Psoas muscle (tissue), 8 donors: ENCODE measurements around the gene ARHGEF7. TPM values are rescaled to one million over a fixed set of nuclear protein-coding genes. Genes with fewer than 3 reads are reported as not detected.

ENCODE experiments used
- ATAC-seq, 4 donors: fragments of 200-7000 bp; cut with Tn5 transposase; one replicate each; pipeline ENCODE4 v1.9.1; 2020; ENCODE audit warnings: moderate library complexity in 3 of 4, mild to moderate bottlenecking in 2 of 4
- DNase-seq, 2 donors: peaks; one replicate each; pipeline ENCODE4 v3.0.0-alpha.2; 2020
- H3K27ac ChIP-seq: fragments of 200-600 bp; one replicate; pipeline ENCODE4 v1.8.0; 2022
- H3K27me3 ChIP-seq, 3 donors: fragments of 200-600 bp in 1 of 3; one replicate each; pipeline versions ENCODE4 v1.6.1 to v1.8.0; 2013 to 2022; ENCODE audit warnings: low read length in 2 of 3, mild to moderate bottlenecking in 2 of 3, moderate library complexity in 1 of 3; ENCODE audit not compliant: insufficient read depth in 3 of 3
- H3K36me3 ChIP-seq, 2 donors: fragments of 200-600 bp in 1 of 2; one replicate each; pipeline versions ENCODE4 v1.6.1 to v1.8.0; 2013 to 2022; ENCODE audit warnings: low read depth in 1 of 2, mild to moderate bottlenecking in 1 of 2, moderate library complexity in 1 of 2; ENCODE audit not compliant: insufficient read depth in 1 of 2
- H3K4me1 ChIP-seq: fragments of 200-600 bp; one replicate; pipeline ENCODE4 v1.8.0; 2022
- H3K4me3 ChIP-seq: fragments of 200-600 bp; one replicate; pipeline ENCODE4 v1.8.0; 2022; ENCODE audit warnings: mild to moderate bottlenecking
- H3K9me3 ChIP-seq: fragments of 200-600 bp; one replicate; pipeline ENCODE4 v1.8.0; 2022
- WGBS, 3 donors: extraction: QIAGEN DNeasy Blood & Tissue Kit; methylation state at CpG; one replicate each; pipeline versions ENCODE4 v1.1.6 to v1.1.7; 2013; 5-methylcytosine and 5-hydroxymethylcytosine counted together
- intact Hi-C, 2 donors: fragments of 100-400 bp; cut with DNase I; formaldehyde crosslinking; loops; one replicate each; pipeline versions ENCODE4 v1.11.0 to v1.14.2; 2022
- polyA plus RNA-seq, 3 donors: library from polyadenylated mRNA; stranded (reverse); fragments of 200-250 nt; gene quantifications; one replicate each; pipeline ENCODE4 v1.2.3, GENCODE V29; 2013
- total RNA-seq, 4 donors: library from RNA; stranded (reverse); fragmentation: NEBNext Ultra II Directional in 2 of 4; extraction: Animal tissue kit (Norgen Biotek cat#: 25700) in 2 of 4; gene quantifications; one replicate each; pipeline versions ENCODE4 v1.2.1 to v1.2.4, GENCODE V29; 2021 to 2023
- TF ChIP-seq, protein P1 (sequence below): fragments of 200-600 bp; IDR thresholded peaks from one replicate; pipeline ENCODE4 v1.8.0; 2022; ENCODE audit warnings: antibody characterized with exemption
- donor health status: healthy with polysubstance abuse.
- donor health status: DM: no; HTN: no; CAD: no; lungs with moderate emphysema.
- donor health status: Bipolar disorder and iron deficiency.
- donor health status: healthy.
- donor health status: DM: yes; HTN: yes; CAD: no.
- donor health status: DM: no; HTN: no; CAD: no.
- donor health status: DM: no; HTN: no; CAD: no.
- donor health status: DM: yes; HTN: yes; CAD: no.

Gene ARHGEF7
- total and polyA plus RNA-seq, 7 donors = 21.6 to 53.6 (median 46.8) TPM

DNA sequence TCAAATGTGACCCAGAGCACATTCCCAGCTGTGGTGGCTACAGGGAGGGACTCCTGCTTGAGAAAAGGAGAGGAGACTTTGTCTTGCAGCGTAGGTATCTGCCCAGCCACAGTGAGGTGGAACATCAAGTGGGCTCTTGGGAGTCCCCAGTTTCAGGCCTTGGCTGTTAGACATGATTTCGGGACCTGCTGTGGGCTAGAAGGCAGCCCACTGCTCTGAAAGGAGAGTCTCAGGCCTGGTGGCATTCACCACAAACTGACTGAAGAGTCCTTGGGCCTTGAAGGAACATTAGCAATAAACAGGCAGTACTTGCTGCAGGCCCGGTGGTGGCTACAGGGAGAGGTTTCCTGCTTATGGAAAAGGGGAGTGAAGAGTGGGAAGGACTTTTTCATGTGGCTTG lies 143.5 kb downstream of the ARHGEF7 start:
- no peaks in the 10 kb centered on the region for H3K9me3 ChIP-seq

DNA sequence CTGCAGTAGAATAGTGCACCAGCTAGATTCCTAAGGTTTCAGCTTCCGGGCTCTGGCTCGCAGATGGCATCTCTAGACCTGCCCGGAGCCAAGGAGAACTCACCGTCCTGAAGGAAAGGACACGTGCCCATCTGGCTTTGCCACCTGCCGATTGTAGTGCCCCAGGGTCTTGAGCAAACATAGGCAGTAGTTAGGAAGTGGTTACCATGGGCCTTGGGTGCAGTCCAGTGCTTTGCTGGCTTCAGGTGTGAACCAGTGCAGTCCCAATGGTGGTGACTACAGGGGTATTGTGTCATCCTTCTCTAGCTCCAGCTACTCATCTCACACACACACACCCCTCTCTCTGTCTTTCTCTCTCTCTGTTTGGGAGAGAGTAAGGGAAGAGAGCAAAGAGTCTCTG lies 143.9 kb downstream of the ARHGEF7 start:
- WGBS, 3 donors = 36 to 71% (median 45%) methylated on average over 6 of the region's 6 CpGs
- DNase-seq (no peak), ATAC-seq (peak in 3 of 4 donors; percentile 51 to 65 (median 62))
- H3K4me3 ChIP-seq = no peak overlapping the region
- intact Hi-C loops = no loop called here
- peaks cover 3 to 27% of the 10 kb centered on the region in 2 donors for H3K36me3 ChIP-seq
- H3K27ac ChIP-seq = no peak overlapping the region
- H3K27me3 ChIP-seq = no peaks in the 10 kb centered on the region
- peaks cover 19% of the 10 kb centered on the region for H3K4me1 ChIP-seq
- H3K9me3 ChIP-seq = no peaks in the 10 kb centered on the region
- TF ChIP-seq, protein P1, sequence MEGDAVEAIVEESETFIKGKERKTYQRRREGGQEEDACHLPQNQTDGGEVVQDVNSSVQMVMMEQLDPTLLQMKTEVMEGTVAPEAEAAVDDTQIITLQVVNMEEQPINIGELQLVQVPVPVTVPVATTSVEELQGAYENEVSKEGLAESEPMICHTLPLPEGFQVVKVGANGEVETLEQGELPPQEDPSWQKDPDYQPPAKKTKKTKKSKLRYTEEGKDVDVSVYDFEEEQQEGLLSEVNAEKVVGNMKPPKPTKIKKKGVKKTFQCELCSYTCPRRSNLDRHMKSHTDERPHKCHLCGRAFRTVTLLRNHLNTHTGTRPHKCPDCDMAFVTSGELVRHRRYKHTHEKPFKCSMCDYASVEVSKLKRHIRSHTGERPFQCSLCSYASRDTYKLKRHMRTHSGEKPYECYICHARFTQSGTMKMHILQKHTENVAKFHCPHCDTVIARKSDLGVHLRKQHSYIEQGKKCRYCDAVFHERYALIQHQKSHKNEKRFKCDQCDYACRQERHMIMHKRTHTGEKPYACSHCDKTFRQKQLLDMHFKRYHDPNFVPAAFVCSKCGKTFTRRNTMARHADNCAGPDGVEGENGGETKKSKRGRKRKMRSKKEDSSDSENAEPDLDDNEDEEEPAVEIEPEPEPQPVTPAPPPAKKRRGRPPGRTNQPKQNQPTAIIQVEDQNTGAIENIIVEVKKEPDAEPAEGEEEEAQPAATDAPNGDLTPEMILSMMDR = no peak

More for the DNA sequence above, 143.5 kb downstream of the ARHGEF7 start:
- no peak for DNase-seq
- 93 to 97% (median 94%) methylated on average over 3 of the region's 3 CpGs for whole genome bisulfite sequencing, 3 donors
- TF ChIP-seq, protein P1 = no peak
- peaks cover 23% of the 10 kb centered on the region for H3K4me1 ChIP-seq
- no peak overlapping the region for H3K27ac ChIP-seq
- no peak overlapping the region for H3K4me3 ChIP-seq
- H3K36me3 ChIP-seq = peaks cover 3 to 31% of the 10 kb centered on the region in 2 donors
- ATAC-seq = no peak
- H3K27me3 ChIP-seq = no peaks in the 10 kb centered on the region
- intact Hi-C loops = no loop called here

DNA sequence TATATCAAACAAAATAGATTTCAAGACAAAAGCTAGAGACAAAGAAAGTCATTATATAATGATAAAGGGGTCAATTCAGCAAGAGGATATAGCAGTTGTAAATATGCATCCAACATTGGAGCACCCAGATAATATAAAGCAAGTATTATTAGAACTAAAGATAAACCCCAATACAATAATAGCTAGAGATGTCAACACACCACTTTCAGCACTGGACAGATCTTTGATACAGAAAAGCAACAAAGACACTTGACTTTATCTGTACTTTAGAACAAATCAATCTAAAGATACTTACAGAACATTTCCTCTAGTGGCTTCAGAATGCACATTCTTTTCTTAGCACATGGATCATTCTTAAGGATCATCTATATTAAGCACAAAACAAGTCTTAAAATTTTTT lies 146.2 kb downstream of the ARHGEF7 start:
- no peak for ATAC-seq
- peaks cover 3 to 43% of the 10 kb centered on the region in 2 donors for H3K36me3 ChIP-seq
- H3K27ac ChIP-seq = no peak overlapping the region
- intact Hi-C loops = no loop called here
- TF ChIP-seq, protein P1 = no peak
- H3K9me3 ChIP-seq = no peaks in the 10 kb centered on the region
- no peak overlapping the region for H3K4me3 ChIP-seq
- H3K4me1 ChIP-seq = peaks cover 5% of the 10 kb centered on the region
- H3K27me3 ChIP-seq = no peaks in the 10 kb centered on the region
- DNase-seq = no peak

DNA sequence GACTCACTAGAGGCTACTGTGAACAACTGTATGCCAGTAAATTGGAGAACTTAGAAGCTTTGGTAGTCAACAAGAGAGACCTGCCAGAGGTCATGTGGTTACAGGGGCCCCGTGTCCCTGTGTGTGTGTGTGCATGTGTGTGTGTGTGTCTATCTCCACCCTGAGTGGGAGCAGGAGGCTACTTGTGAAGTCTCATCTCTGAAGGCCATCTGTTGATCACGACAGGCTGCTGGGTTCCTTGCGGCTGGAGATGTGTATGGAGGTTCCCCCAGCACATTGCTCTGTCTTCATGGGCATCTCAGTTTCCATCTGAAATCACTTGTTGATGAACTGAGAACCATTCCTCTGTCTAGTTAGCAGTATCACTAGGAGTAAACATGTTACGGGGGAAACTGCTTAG lies 147.2 kb downstream of the ARHGEF7 start:
- Histone ChIP-seq H3K4me1 (peaks cover 4% of the 10 kb centered on the region), H3K4me3 (no peak overlapping the region), H3K9me3 (no peaks in the 10 kb centered on the region), H3K27me3 (no peaks in the 10 kb centered on the region), H3K27ac (peak overlapping the region; percentile 58), H3K36me3 (peaks cover 3 to 41% of the 10 kb centered on the region in 2 donors)
- peak in 3 of 4 donors; percentile 5 to 13 (median 5) for ATAC-seq
- 70 to 84% (median 74%) methylated on average over 4 of the region's 4 CpGs for WGBS, 3 donors
- TF ChIP-seq, protein P1 = no peak
- intact Hi-C loops = no loop called here
- DNase-seq = no peak

DNA sequence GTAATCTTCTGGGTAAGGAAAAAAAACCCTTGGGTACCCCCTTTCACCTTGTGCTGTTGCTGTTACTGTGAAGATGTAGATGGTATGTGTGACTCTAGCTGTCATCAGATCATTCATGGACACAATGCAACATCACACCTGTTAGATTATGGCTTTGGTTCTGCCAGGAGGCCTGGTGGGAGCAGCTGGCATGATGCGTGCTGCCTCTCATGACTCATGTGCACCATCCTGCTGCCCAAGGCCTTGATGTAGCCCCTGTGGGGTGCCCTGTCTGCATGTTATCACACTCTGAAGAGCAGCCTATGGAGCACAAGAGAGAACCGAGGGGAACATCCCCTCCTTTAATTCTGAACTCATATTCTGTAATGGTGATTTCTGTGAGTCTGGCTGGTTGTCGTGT lies 147.6 kb downstream of the ARHGEF7 start:
- Histone ChIP-seq H3K4me1 (peaks cover 8% of the 10 kb centered on the region), H3K36me3 (peaks cover 3 to 41% of the 10 kb centered on the region in 2 donors), H3K27me3 (no peaks in the 10 kb centered on the region), H3K4me3 (no peak overlapping the region), H3K9me3 (no peaks in the 10 kb centered on the region), H3K27ac (peak overlapping the region; percentile 58)
- intact Hi-C loops = no loop called here
- ATAC-seq (peak; percentile 87 to 92 (median 90)), DNase-seq (peak in 1 of 2 donors; percentile 69)
- TF ChIP-seq, protein P1 = no peak
- 59 to 63% (median 59%) methylated on average over 3 of the region's 3 CpGs for WGBS, 3 donors
